Stimulated activated naive CD4-positive, alpha-beta T cell (primary cell): ENCODE results near the gene MAS1L.

Experiments
- DNase-seq, 6 experiments: peaks; one replicate each; lab custom pipeline; 2025; lab: John Stamatoyannopoulos, UW

MAS1L gene

GRCh38 chr6:29510746-29511300 is 23.1 kb upstream of the MAS1L start:
- no peak for DNase-seq

- DNase-seq, result no peak
Observed at GRCh38 chr6:29510202-29510601, 22.4 kb upstream of the MAS1L start.

- no peak for DNase-seq
Observed at GRCh38 chr6:29509711-29510110, 22.0 kb upstream of the MAS1L start.

- DNase-seq, result no peak
Observed at GRCh38 chr6:29509239-29509638, 21.5 kb upstream of the MAS1L start.

- no peak for DNase-seq
Observed at GRCh38 chr6:29507319-29507718, 19.6 kb upstream of the MAS1L start.

GRCh38 chr6:29506446-29507067 is 18.8 kb upstream of the MAS1L start:
- DNase-seq, result no peak

GRCh38 chr6:29505808-29506207 is 18.1 kb upstream of the MAS1L start:
- DNase-seq, result no peak

- no peak for DNase-seq
Observed at GRCh38 chr6:29504961-29505360, 17.2 kb upstream of the MAS1L start.

- DNase-seq, result no peak
Observed at GRCh38 chr6:29502597-29502996, 14.8 kb upstream of the MAS1L start.

- DNase-seq, result no peak
Observed at GRCh38 chr6:29502181-29502580, 14.4 kb upstream of the MAS1L start.

- DNase-seq, result no peak
Observed at GRCh38 chr6:29501106-29501505, 13.3 kb upstream of the MAS1L start.

GRCh38 chr6:29500594-29500993 is 12.8 kb upstream of the MAS1L start:
- DNase-seq, result no peak

- no peak for DNase-seq
Observed at GRCh38 chr6:29499704-29500103, 11.9 kb upstream of the MAS1L start.

GRCh38 chr6:29496961-29497360 is 9.2 kb upstream of the MAS1L start:
- no peak for DNase-seq

- no peak for DNase-seq
Observed at GRCh38 chr6:29495571-29495970, 7.8 kb upstream of the MAS1L start.

- DNase-seq, result no peak
Observed at GRCh38 chr6:29494131-29494530, 6.4 kb upstream of the MAS1L start.

- no peak for DNase-seq
Observed at GRCh38 chr6:29493261-29493660, 5.5 kb upstream of the MAS1L start.

- no peak for DNase-seq
Observed at GRCh38 chr6:29491574-29491973, 3.8 kb upstream of the MAS1L start.

GRCh38 chr6:29490552-29490951 is 2.8 kb upstream of the MAS1L start:
- DNase-seq, result no peak

- DNase-seq, result no peak
Observed at GRCh38 chr6:29490055-29490454, 2.3 kb upstream of the MAS1L start.

- DNase-seq, result no peak
Observed at GRCh38 chr6:29489286-29489685, 1.5 kb upstream of the MAS1L start.

GRCh38 chr6:29488874-29489273 is 1.1 kb upstream of the MAS1L start:
- DNase-seq, result no peak

- DNase-seq, result no peak
Observed at GRCh38 chr6:29487131-29487530, 625 bp downstream of the MAS1L start.

GRCh38 chr6:29486577-29486976 is 1.2 kb downstream of the MAS1L start:
- DNase-seq, result no peak
